SU-DHL-6 (cell line): ENCODE results near the gene SCN1A.

Experiments used
- EZH2phosphoT487 ChIP-seq: fragments of 200-600 bp; sonication (generic), shearing (Covaris generic); conservative IDR thresholded peaks from 2 replicates; pipeline ENCODE4 v1.6.1; 2018; ENCODE audit warnings: mild to moderate bottlenecking, antibody characterized with exemption, low read length, moderate library complexity, mixed read lengths
- TF ChIP-seq, protein P1 (sequence below): fragments of 200-600 bp; sonication (generic); IDR thresholded peaks from one replicate; pipeline ENCODE4 v1.5.1; 2017; ENCODE audit warnings: antibody characterized with exemption, mild to moderate bottlenecking, low read length, moderate library complexity; ENCODE audit not compliant: insufficient read depth, poor library complexity, severe bottlenecking

DNA sequence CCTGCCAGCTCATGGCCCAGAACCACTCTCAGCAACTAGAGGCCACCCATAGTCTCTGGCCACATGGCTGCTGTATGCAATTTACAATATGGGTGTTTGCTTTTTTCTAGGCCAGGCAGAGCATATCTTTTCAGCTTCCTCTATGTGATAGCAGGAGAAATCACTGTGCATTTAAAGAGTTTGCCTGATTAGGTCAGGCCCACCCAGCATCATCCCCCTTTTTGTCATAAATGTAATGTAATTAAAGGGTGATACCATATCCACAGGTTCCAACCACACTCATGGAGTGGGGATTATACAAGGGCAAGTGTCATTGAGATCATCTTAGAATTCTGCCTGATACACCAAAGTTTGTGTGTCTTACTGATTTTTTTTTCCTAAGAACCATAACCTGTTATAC lies 102.5 kb downstream of the SCN1A start:
- TF ChIP-seq, protein P1, sequence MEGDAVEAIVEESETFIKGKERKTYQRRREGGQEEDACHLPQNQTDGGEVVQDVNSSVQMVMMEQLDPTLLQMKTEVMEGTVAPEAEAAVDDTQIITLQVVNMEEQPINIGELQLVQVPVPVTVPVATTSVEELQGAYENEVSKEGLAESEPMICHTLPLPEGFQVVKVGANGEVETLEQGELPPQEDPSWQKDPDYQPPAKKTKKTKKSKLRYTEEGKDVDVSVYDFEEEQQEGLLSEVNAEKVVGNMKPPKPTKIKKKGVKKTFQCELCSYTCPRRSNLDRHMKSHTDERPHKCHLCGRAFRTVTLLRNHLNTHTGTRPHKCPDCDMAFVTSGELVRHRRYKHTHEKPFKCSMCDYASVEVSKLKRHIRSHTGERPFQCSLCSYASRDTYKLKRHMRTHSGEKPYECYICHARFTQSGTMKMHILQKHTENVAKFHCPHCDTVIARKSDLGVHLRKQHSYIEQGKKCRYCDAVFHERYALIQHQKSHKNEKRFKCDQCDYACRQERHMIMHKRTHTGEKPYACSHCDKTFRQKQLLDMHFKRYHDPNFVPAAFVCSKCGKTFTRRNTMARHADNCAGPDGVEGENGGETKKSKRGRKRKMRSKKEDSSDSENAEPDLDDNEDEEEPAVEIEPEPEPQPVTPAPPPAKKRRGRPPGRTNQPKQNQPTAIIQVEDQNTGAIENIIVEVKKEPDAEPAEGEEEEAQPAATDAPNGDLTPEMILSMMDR: no peak
- TF ChIP-seq EZH2phosphoT487: no peak
